ENCODE results near the gene GAMT. TPM values are rescaled to one million over a fixed set of nuclear protein-coding genes. Genes with fewer than 3 reads are reported as not detected.
A peak's percentile ranks its signal among the peaks of the same experiment; 100 is the strongest.

The GAMT gene
- total and polyA plus RNA-seq, 2 of the 13 experiments (the other 11 are each of a cell fraction or from before 2014, with no cell fraction given): 115 to 124 TPM

DNA sequence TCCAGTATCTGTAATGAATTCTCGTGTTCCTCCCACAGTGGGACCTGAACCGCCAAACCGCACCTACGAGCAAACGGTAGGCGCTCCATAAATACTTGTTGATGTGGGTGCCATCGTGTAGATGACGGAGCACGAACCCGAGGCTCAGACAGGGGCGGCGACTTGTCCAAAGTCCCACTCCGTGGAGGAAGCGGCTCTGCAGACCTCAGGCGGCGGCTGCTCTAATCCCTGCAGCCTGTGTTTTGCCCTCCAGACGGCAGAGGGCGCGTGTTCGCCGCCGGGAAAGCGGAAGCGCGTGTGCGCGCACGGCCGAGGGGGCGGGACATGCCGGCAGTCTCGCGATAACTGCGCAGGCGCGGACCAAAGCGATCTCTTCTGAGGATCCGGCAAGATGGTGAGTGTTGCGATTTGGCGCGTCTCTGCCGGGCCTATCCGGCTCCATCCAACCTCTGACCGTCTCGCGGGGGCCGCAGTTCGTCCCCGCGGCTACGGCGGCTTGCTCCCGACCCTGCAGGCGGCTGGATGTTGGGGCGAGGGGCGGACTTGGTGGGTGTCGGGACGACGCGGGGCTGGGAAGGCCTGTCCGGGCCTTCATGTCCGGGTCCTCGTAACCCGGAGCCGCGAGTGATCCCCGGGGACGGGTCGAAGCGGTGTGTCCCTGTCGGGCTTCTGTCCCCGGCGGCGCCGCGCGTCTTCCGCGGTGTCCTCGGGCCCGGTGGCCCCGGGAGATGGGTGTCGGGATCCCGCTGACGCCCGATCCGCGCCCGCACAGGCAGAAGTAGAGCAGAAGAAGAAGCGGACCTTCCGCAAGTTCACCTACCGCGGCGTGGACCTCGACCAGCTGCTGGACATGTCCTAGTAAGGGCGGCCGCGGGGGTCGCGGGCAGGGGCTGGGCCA is 36.9 kb upstream of the GAMT start, which contains the start of gene RPS15 (continued):
- TF ChIP-seq CC2D1A (CRISPR knock-in tag; IDR thresholded peaks at IDR 0.05): 0 out of 2 replicates have a peak, but pooled peaks have one; percentile 65
- TF ChIP-seq ZNF781 (CRISPR knock-in tag; IDR thresholded peaks at IDR 0.05; ENCODE audit: borderline replicate concordance, not compliant biosample characterization): peak; percentile 98
- TF ChIP-seq NR2C2 (CRISPR knock-in tag; IDR thresholded peaks at IDR 0.05; ENCODE audit: borderline replicate concordance): peak; percentile 79
- TF ChIP-seq, protein P1, sequence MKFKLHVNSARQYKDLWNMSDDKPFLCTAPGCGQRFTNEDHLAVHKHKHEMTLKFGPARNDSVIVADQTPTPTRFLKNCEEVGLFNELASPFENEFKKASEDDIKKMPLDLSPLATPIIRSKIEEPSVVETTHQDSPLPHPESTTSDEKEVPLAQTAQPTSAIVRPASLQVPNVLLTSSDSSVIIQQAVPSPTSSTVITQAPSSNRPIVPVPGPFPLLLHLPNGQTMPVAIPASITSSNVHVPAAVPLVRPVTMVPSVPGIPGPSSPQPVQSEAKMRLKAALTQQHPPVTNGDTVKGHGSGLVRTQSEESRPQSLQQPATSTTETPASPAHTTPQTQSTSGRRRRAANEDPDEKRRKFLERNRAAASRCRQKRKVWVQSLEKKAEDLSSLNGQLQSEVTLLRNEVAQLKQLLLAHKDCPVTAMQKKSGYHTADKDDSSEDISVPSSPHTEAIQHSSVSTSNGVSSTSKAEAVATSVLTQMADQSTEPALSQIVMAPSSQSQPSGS (CRISPR knock-in tag; IDR thresholded peaks at IDR 0.05): peak; percentile 92
- peak; percentile 84 for TF ChIP-seq ETV6 (CRISPR knock-in tag; conservative IDR thresholded peaks at IDR 0.05)
- TF ChIP-seq PRDM4 (CRISPR knock-in tag; IDR thresholded peaks at IDR 0.05; ENCODE audit: borderline replicate concordance): no peak; the same call in 1 of the 2 replicates
- TF ChIP-seq STAG1 (CRISPR knock-in tag; IDR thresholded peaks at IDR 0.05): peak; percentile 66
- peak; percentile 90 for TF ChIP-seq ZIK1 (CRISPR knock-in tag; IDR thresholded peaks at IDR 0.05; ENCODE audit: borderline replicate concordance, low read depth)
- 0 out of 2 replicates have a peak, but pooled peaks have one; percentile 23 for TF ChIP-seq ZBTB21 (CRISPR knock-in tag; IDR thresholded peaks at IDR 0.05)
- TF ChIP-seq HNRNPUL1 (IDR thresholded peaks at IDR 0.05; ENCODE audit: low read depth, low read length): 0 out of 2 replicates have a peak, but pooled peaks have one; percentile 47
- TF ChIP-seq, protein P2, sequence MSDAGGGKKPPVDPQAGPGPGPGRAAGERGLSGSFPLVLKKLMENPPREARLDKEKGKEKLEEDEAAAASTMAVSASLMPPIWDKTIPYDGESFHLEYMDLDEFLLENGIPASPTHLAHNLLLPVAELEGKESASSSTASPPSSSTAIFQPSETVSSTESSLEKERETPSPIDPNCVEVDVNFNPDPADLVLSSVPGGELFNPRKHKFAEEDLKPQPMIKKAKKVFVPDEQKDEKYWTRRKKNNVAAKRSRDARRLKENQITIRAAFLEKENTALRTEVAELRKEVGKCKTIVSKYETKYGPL (CRISPR knock-in tag; IDR thresholded peaks at IDR 0.05): peak; percentile 74; the same call in 1 of the 2 replicates
- no peak for TF ChIP-seq ZFP41 (CRISPR knock-in tag; IDR thresholded peaks at IDR 0.05; ENCODE audit: borderline replicate concordance)
- no peak; the same call in none of the 2 replicates for TF ChIP-seq ZBTB7A (CRISPR knock-in tag; IDR thresholded peaks at IDR 0.05)
- no peak for TF ChIP-seq ZNF101 (CRISPR knock-in tag; IDR thresholded peaks at IDR 0.05; ENCODE audit: borderline replicate concordance, low read depth)
- TF ChIP-seq FOXP4 (CRISPR knock-in tag; IDR thresholded peaks at IDR 0.05): peak; percentile 77
- peak; percentile 95; the same call in 1 of the 2 replicates for TF ChIP-seq POLR2AphosphoS2 (IDR thresholded peaks at IDR 0.05; ENCODE audit: low read depth, low read length)
- peak; percentile 84 for TF ChIP-seq ZNF18 (CRISPR knock-in tag; IDR thresholded peaks at IDR 0.05; ENCODE audit: insufficient replicate concordance)
- no peak for TF ChIP-seq MTA3 (CRISPR knock-in tag; IDR thresholded peaks at IDR 0.05)
- peak; percentile 82 for TF ChIP-seq CREB1 (IDR thresholded peaks at IDR 0.05)
- peak; percentile 89 for TF ChIP-seq CREB1 (CRISPR knock-in tag; IDR thresholded peaks at IDR 0.05)

Data from HepG2 (cell line).